ENCODE measurements around the gene TRAPPC5. TPM values are rescaled to one million over a fixed set of nuclear protein-coding genes. Genes with fewer than 3 reads are reported as not detected.

The TRAPPC5 gene
- total RNA-seq, 1 experiment from 2014 or later = 54.0 TPM

GRCh38 chr19:7734220-7735203, 53.9 kb downstream of the TRAPPC5 start:
- in situ Hi-C loops (cut with HindIII; ENCODE audit: low pct_unique_long_range_greater_than_20kb, low sequenced_read_pairs) = no loop called here
- DNase-seq (ENCODE audit: low read depth, low spot score) = no peak

DNA sequence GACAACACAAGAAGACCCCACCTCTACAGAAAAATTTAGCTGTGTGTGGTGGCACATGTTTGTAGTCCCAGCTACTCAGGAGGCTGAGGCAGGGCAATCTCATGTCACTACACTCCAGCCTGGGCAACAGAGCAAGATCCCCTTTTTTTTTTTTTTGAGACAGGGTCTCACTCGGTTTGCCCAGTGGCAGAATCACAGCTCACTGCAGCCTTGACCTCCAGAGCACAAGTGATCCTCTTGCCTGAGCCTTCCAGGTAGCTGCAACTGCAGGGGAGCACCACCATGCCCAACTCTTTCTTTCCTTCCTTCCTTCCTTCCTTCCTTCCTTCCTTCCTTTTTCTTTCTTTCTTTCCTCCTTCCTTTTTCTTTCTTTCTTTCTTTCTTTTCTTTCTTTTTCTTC, 55.5 kb downstream of the TRAPPC5 start:
- no peak for DNase-seq (ENCODE audit: low read depth, low spot score)
- in situ Hi-C loops (cut with HindIII; ENCODE audit: low pct_unique_long_range_greater_than_20kb, low sequenced_read_pairs) = no loop called here

DNA sequence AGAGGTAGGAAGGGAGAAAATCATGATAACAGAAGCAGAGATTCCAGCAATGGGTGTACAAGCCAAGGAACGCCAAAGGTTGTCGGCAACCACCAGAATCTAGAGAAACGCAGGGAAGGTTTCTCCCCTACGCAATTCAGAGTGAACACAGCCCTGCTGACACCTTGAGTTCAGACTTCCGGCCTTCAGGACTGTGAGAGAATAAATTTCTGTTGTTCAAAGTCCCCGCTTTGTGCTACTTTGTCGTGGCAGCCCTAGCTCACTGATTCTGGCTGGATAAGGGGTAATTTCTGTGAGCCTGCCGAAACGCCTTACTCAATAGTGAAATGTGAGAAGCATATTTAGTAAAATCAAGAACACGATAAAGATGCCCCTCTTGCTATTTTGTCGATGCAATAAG, 56.6 kb downstream of the TRAPPC5 start:
- no peak for DNase-seq (ENCODE audit: low read depth, low spot score)
- in situ Hi-C loops (cut with HindIII; ENCODE audit: low pct_unique_long_range_greater_than_20kb, low sequenced_read_pairs) = no loop called here

Other genes with a start within 250 kb of the TRAPPC5 start
- gene PEX11G, start 191.8 kb upstream of the TRAPPC5 start, total RNA-seq (2014; rRNA removed; shearing (Covaris generic)) = 1.1 and 1.2 TPM in 2 replicates
- 17.7 and 18.7 TPM in 2 replicates for gene ZNF358, start 164.7 kb upstream of the TRAPPC5 start, total RNA-seq (2014; rRNA removed; shearing (Covaris generic))
- 9.5 and 10.0 TPM in 2 replicates for gene MCOLN1, start 158.2 kb upstream of the TRAPPC5 start, total RNA-seq (2014; rRNA removed; shearing (Covaris generic))
- 35.9 and 40.0 TPM in 2 replicates for gene PNPLA6, start 145.1 kb upstream of the TRAPPC5 start, total RNA-seq (2014; rRNA removed; shearing (Covaris generic))
- 0.24 and 0.48 TPM in 2 replicates for gene CAMSAP3, start 85.0 kb upstream of the TRAPPC5 start, total RNA-seq (2014; rRNA removed; shearing (Covaris generic))
- 21.5 and 25.1 TPM in 2 replicates for gene XAB2, start 51.3 kb upstream of the TRAPPC5 start, total RNA-seq (2014; rRNA removed; shearing (Covaris generic))
- 29.4 and 31.8 TPM in 2 replicates for gene PET100, start 51.0 kb upstream of the TRAPPC5 start, total RNA-seq (2014; rRNA removed; shearing (Covaris generic))
- not detected in 2 replicates for gene PCP2, start 47.1 kb upstream of the TRAPPC5 start, total RNA-seq (2014; rRNA removed; shearing (Covaris generic))
- gene STXBP2, start 43.7 kb upstream of the TRAPPC5 start, total RNA-seq (2014; rRNA removed; shearing (Covaris generic)) = 1.0 and 1.3 TPM in 2 replicates
- gene RETN, start 11.8 kb upstream of the TRAPPC5 start, total RNA-seq (2014; rRNA removed; shearing (Covaris generic)) = not detected in 2 replicates
- gene MCEMP1, start 3.7 kb upstream of the TRAPPC5 start, total RNA-seq (2014; rRNA removed; shearing (Covaris generic)) = not detected in 2 replicates
- gene FCER2, start 21.3 kb downstream of the TRAPPC5 start, total RNA-seq (2014; rRNA removed; shearing (Covaris generic)) = not detected in 2 replicates
- gene CLEC4G, start 51.3 kb downstream of the TRAPPC5 start, total RNA-seq (2014; rRNA removed; shearing (Covaris generic)) = not detected in 2 replicates
- gene CD209, start 66.7 kb downstream of the TRAPPC5 start, total RNA-seq (2014; rRNA removed; shearing (Covaris generic)) = not detected in 2 replicates
- not detected in 2 replicates for gene CLEC4M, start 82.4 kb downstream of the TRAPPC5 start, total RNA-seq (2014; rRNA removed; shearing (Covaris generic))
- 4.8 and 7.2 TPM in 2 replicates for gene EVI5L, start 149.4 kb downstream of the TRAPPC5 start, total RNA-seq (2014; rRNA removed; shearing (Covaris generic))
- gene PRR36, start 193.6 kb downstream of the TRAPPC5 start, total RNA-seq (2014; rRNA removed; shearing (Covaris generic)) = 0.72 TPM in 1 of 2 replicates, not detected in the other
- 0.08 TPM in 1 of 2 replicates, not detected in the other for gene LRRC8E, start 207.7 kb downstream of the TRAPPC5 start, total RNA-seq (2014; rRNA removed; shearing (Covaris generic))
- gene MAP2K7, start 223.0 kb downstream of the TRAPPC5 start, total RNA-seq (2014; rRNA removed; shearing (Covaris generic)) = 5.7 and 6.4 TPM in 2 replicates
- gene TGFBR3L, start 234.0 kb downstream of the TRAPPC5 start, total RNA-seq (2014; rRNA removed; shearing (Covaris generic)) = not detected in 2 replicates
- gene SNAPC2, start 239.5 kb downstream of the TRAPPC5 start, total RNA-seq (2014; rRNA removed; shearing (Covaris generic)) = 16.7 and 21.5 TPM in 2 replicates
- gene CTXN1, start 245.3 kb downstream of the TRAPPC5 start, total RNA-seq (2014; rRNA removed; shearing (Covaris generic)) = 0.37 and 0.42 TPM in 2 replicates

Data from SK-MEL-5 (cell line).